H7 (cell line): Measurements from ENCODE around the gene IFRD2. TPM values are rescaled to one million over a fixed set of nuclear protein-coding genes. Genes with fewer than 3 reads are reported as not detected.

ENCODE experiments used
- DNase-seq: peaks from one replicate; pipeline ENCODE4 v3.0.0; 2012
- H3K27me3 ChIP-seq: 2 replicates; pipeline ENCODE4 v1.6.0; 2011; ENCODE audit warnings: mild to moderate bottlenecking, low read length; ENCODE audit not compliant: control insufficient read depth, insufficient read depth
- H3K36me3 ChIP-seq: replicated peaks from 2 replicates; pipeline ENCODE4 v1.5.1; 2011; ENCODE audit warnings: low read length; ENCODE audit not compliant: control insufficient read depth, insufficient read depth
- H3K4me3 ChIP-seq: 2 replicates; pipeline ENCODE4 v1.5.1; 2011; ENCODE audit warnings: low read depth, mild to moderate bottlenecking, control low read depth, low read length, moderate library complexity; ENCODE audit not compliant: insufficient read depth
- total RNA-seq: library from RNA; depleted of rRNA; stranded (reverse); fragments of >200 nt; shearing (Covaris generic); gene quantifications from 2 replicates; pipeline ENCODE4 v1.2.3, GENCODE V29; 2014; rRNA removed

Gene IFRD2
- total RNA-seq, 1 experiment from 2014 or later, result 146 TPM

DNA sequence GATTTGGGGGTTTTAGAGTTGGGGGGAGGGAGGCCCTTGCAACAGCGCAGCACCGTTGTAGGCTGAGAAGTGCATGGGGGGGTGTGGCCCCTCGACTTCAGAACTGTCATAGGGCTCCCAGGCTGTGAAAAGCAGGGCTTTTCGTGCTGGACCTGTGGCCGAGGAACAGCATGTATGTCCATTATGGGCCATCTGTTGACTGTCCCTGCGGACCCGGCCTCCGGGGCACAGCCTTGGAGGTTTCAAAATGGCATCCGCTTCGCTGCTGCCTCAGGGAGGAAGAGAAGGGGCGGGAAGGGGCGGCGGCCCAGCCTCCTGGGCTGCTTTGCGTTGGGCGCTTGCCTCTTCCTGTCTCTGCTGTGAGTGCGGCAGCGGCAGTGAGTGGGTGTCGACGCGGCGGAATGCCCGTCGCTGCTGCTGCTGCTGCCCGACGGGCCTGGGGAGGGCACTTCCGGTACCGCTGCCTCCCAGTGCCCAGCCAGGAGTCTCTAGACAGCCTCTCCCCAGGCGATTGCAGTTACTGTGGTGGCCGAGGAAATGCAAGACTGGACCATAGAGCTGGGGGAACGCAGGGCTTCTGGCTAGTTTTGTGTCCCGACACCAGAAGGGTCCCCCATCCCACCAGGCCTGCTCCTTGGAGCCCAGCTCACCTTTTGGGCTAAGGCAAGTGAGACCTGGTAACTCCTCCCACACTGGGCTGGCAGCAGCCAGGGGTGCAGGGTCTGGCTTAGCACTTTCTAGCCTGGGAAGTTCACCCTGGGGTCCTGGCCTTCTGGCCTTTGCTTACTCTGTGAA, 54.3 kb downstream of the IFRD2 start:
- Histone ChIP-seq H3K36me3 (no peaks in the 10 kb centered on the region; the same call in 1 of the 2 replicates), H3K4me3 (peak overlapping the region; percentile 52), H3K27me3 (no peaks in the 10 kb centered on the region)
- DNase-seq, result peak; percentile 86

Other genes starting within 250 kb of the IFRD2 start
- 69.1 and 104 TPM in 2 replicates for gene RBM5, start 203.5 kb downstream of the IFRD2 start, total RNA-seq
- 40.5 and 44.5 TPM in 2 replicates for gene SEMA3F, start 137.1 kb downstream of the IFRD2 start, total RNA-seq
- gene GNAT1, start 100.8 kb downstream of the IFRD2 start, total RNA-seq, result not detected in 2 replicates
- gene SLC38A3, start 87.2 kb downstream of the IFRD2 start, total RNA-seq, result 0.21 and 0.22 TPM in 2 replicates
- 204 and 246 TPM in 2 replicates for gene GNAI2, start 56.2 kb downstream of the IFRD2 start, total RNA-seq
- gene SEMA3B, start 23.3 kb downstream of the IFRD2 start, total RNA-seq, result 2.8 and 4.4 TPM in 2 replicates
- 0.07 and 1.2 TPM in 2 replicates for gene LSMEM2, start 13.3 kb downstream of the IFRD2 start, total RNA-seq
- gene HYAL3, start 7.0 kb upstream of the IFRD2 start, total RNA-seq, result 3.5 and 5.7 TPM in 2 replicates
- gene NAA80, start 7.0 kb upstream of the IFRD2 start, total RNA-seq, result 23.7 and 28.3 TPM in 2 replicates
- 5.4 and 8.2 TPM in 2 replicates for gene HYAL1, start 11.1 kb upstream of the IFRD2 start, total RNA-seq
- 122 TPM in 2 replicates for gene HYAL2, start 30.3 kb upstream of the IFRD2 start, total RNA-seq
- 36.3 and 42.1 TPM in 2 replicates for gene TUSC2, start 35.8 kb upstream of the IFRD2 start, total RNA-seq
- 11.4 and 16.7 TPM in 2 replicates for gene RASSF1, start 48.4 kb upstream of the IFRD2 start, total RNA-seq
- gene ZMYND10, start 53.3 kb upstream of the IFRD2 start, total RNA-seq, result 1.1 and 1.3 TPM in 2 replicates
- gene NPRL2, start 58.3 kb upstream of the IFRD2 start, total RNA-seq, result 41.1 and 41.6 TPM in 2 replicates
- gene CYB561D2, start 58.4 kb upstream of the IFRD2 start, total RNA-seq, result 19.0 and 20.0 TPM in 2 replicates
- 33.1 and 38.7 TPM in 2 replicates for gene TMEM115, start 67.1 kb upstream of the IFRD2 start, total RNA-seq
- gene CACNA2D2, start 211.2 kb upstream of the IFRD2 start, total RNA-seq, result 5.5 and 5.9 TPM in 2 replicates